Tibial nerve (tissue), 4 donors: ENCODE results near the gene PROK2.

ENCODE experiments used
- CTCF ChIP-seq, 5 experiments: fragments of 200-600 bp in 3 of 5; fragments of 450-650 bp in 2 of 5; sonication (generic) in 3 of 5; IDR thresholded peaks; one replicate each; pipeline ENCODE4 v1.5.1; 2016 to 2019; ENCODE audit warnings: antibody characterized with exemption in 5 of 5, mild to moderate bottlenecking in 3 of 5, moderate library complexity in 2 of 5
- EP300 ChIP-seq, 2 donors: sonication (generic); formaldehyde crosslinking; IDR thresholded peaks; one replicate each; pipeline ENCODE4 v1.6.1; 2017; ENCODE audit warnings: antibody characterized with exemption in 2 of 2, mild to moderate bottlenecking in 1 of 2
- POLR2A ChIP-seq, 2 donors: fragments of 450-650 bp; IDR thresholded peaks; one replicate each; pipeline ENCODE4 v1.6.1; 2017; ENCODE audit warnings: antibody characterized with exemption in 2 of 2, mild to moderate bottlenecking in 2 of 2, moderate library complexity in 2 of 2

DNA sequence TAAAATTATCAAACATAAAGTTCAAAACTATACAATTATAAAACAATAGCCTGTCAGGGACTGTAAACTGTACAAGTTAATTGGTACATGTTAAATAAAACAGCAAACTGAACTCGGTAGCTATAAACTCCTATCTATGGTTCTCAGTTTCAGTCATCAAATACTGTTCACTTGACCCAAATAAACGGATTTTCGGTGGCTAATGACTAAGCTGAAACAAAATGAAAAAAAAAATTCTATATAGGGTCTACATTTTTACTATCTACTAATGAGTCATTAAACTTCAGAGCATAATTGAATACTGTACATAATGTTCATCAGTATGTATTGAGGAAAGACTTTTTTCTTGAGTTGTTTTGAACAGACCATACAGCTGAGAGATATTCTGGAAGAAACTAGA is 6.6 kb downstream of the PROK2 start:
- no peak for TF ChIP-seq CTCF (IDR thresholded peaks at IDR 0.05)
- TF ChIP-seq POLR2A (IDR thresholded peaks at IDR 0.05): no peak
- no peak for TF ChIP-seq EP300 (IDR thresholded peaks at IDR 0.05)
